Measurements from ENCODE around the gene ECI2. TPM values are rescaled to one million over a fixed set of nuclear protein-coding genes. Genes with fewer than 3 reads are reported as not detected.

The ECI2 gene
- total RNA-seq, 1 experiment from 2014 or later: 61.4 TPM

- no peak for TF ChIP-seq NR2C2 (CRISPR knock-in tag; IDR thresholded peaks at IDR 0.05)
- no peak for TF ChIP-seq NR3C1 (CRISPR knock-in tag; conservative IDR thresholded peaks at IDR 0.05; ENCODE audit: low read depth)
- no peak for TF ChIP-seq ZNF425 (CRISPR knock-in tag; conservative IDR thresholded peaks at IDR 0.05)
- no peak for TF ChIP-seq ZBTB43 (CRISPR knock-in tag; IDR thresholded peaks at IDR 0.05)
- TF ChIP-seq PRDM15 (CRISPR knock-in tag; IDR thresholded peaks at IDR 0.05): no peak
- TF ChIP-seq IRF1 (CRISPR knock-in tag; IDR thresholded peaks at IDR 0.05): no peak
Measured at GRCh38 chr6:4178737-4179333, 43.5 kb upstream of the ECI2 start (continued).

- ChIA-PET CTCF (interaction anchor here (1.3 kb wide), 1 partner anchor 33 kb away, joined by 4 read pairs; no protein-coding TSS in a partner anchor), POLR2A (no interaction called here)
- no peak for TF ChIP-seq ZNF263 (CRISPR knock-in tag; IDR thresholded peaks at IDR 0.05; ENCODE audit: low read depth)
- no peak for TF ChIP-seq NFE2L1 (CRISPR knock-in tag; IDR thresholded peaks at IDR 0.05)
- TF ChIP-seq CREM (CRISPR knock-in tag; IDR thresholded peaks at IDR 0.05): no peak
- TF ChIP-seq STAT6 (CRISPR knock-in tag; conservative IDR thresholded peaks at IDR 0.05; ENCODE audit: low read depth): no peak
- no peak for TF ChIP-seq NR2C2 (CRISPR knock-in tag; IDR thresholded peaks at IDR 0.05)
- TF ChIP-seq MYBL2 (CRISPR knock-in tag; IDR thresholded peaks at IDR 0.05): no peak
- H3K27me3 Mint-ChIP-seq (ENCODE audit: low read depth): no peaks in the 10 kb centered on the region
- ATAC-seq: no peak
- no peaks in the 10 kb centered on the region for H3K36me3 Mint-ChIP-seq
- H3K27ac Mint-ChIP-seq: no peak overlapping the region
- DNase-seq (ENCODE audit: low spot score): no peak
- no peak overlapping the region for H3K4me3 Mint-ChIP-seq
- H3K4me1 Mint-ChIP-seq: peaks cover 21% of the 10 kb centered on the region
- peaks cover 12% of the 10 kb centered on the region; the same call in 1 of the 2 replicates for H3K9me3 Mint-ChIP-seq
Measured at GRCh38 chr6:4176907-4177306, 41.5 kb upstream of the ECI2 start.

- no peak for ATAC-seq
- CTCF ChIA-PET: interaction anchor here (0.6 to 1.2 kb wide), 2 partner anchors 36 to 325 kb away, joined by 3 to 5 read pairs; partner anchors contain the start of gene FAM50B
- H3K4me3 Mint-ChIP-seq: no peak overlapping the region
- peaks cover 26% of the 10 kb centered on the region for H3K4me1 Mint-ChIP-seq
- DNase-seq (ENCODE audit: low spot score): no peak
- H3K27me3 Mint-ChIP-seq (ENCODE audit: low read depth): peaks cover 22% of the 10 kb centered on the region
- H3K36me3 Mint-ChIP-seq: peaks cover 6% of the 10 kb centered on the region; the same call in 1 of the 2 replicates
- POLR2A ChIA-PET: no interaction called here
- H3K27ac Mint-ChIP-seq: no peak overlapping the region
- peaks cover 15% of the 10 kb centered on the region for H3K9me3 Mint-ChIP-seq
- TF ChIP-seq ZNF232 (CRISPR knock-in tag; IDR thresholded peaks at IDR 0.05) (no peak), IRF2 (CRISPR knock-in tag; IDR thresholded peaks at IDR 0.05; ENCODE audit: borderline replicate concordance, low read depth) (no peak), ZNF138 (CRISPR knock-in tag; conservative IDR thresholded peaks at IDR 0.05) (no peak), NR1H2 (CRISPR knock-in tag; IDR thresholded peaks at IDR 0.05) (no peak), TP53 (CRISPR knock-in tag; IDR thresholded peaks at IDR 0.05) (no peak), TEAD1 (CRISPR knock-in tag; IDR thresholded peaks at IDR 0.05) (no peak), HMGXB4 (CRISPR knock-in tag; IDR thresholded peaks at IDR 0.05) (no peak), MAX (CRISPR knock-in tag; IDR thresholded peaks at IDR 0.05) (no peak), RELA (CRISPR knock-in tag; IDR thresholded peaks at IDR 0.05; ENCODE audit: borderline replicate concordance) (no peak), KAT7 (CRISPR knock-in tag; IDR thresholded peaks at IDR 0.05; ENCODE audit: borderline replicate concordance) (no peak)
Measured at GRCh38 chr6:4174042-4174441, 38.7 kb upstream of the ECI2 start.
